Choroid plexus epithelial cell (primary cell): Measurements from ENCODE around the gene HS3ST4.

Experiments used
- DNase-seq: peaks from one replicate; pipeline ENCODE4 v3.0.0-alpha.2; 2010; ENCODE audit warnings: low read depth
- H3K4me3 ChIP-seq: 2 replicates; pipeline ENCODE4 v1.5.1; 2011; ENCODE audit warnings: low read depth, mild to moderate bottlenecking, control low read depth, low read length, moderate library complexity
- CTCF ChIP-seq: conservative IDR thresholded peaks from 2 replicates; pipeline ENCODE4 v1.5.1; 2011; ENCODE audit warnings: low read depth, mild to moderate bottlenecking, control low read depth, inconsistent platforms, low read length, moderate library complexity

The HS3ST4 gene

GRCh38 chr16:25707982-25708583, 16.3 kb downstream of the HS3ST4 start:
- TF ChIP-seq CTCF = peak; percentile 33
- peak; percentile 7 for DNase-seq
- no peak overlapping the region for H3K4me3 ChIP-seq

- no peak for TF ChIP-seq CTCF
- DNase-seq = no peak
- H3K4me3 ChIP-seq = no peak overlapping the region
Observed at GRCh38 chr16:25709213-25709612, 17.5 kb downstream of the HS3ST4 start.

- DNase-seq = no peak
- no peak for TF ChIP-seq CTCF
- no peak overlapping the region for H3K4me3 ChIP-seq
Observed at GRCh38 chr16:25713785-25714570, 22.2 kb downstream of the HS3ST4 start.

GRCh38 chr16:25716186-25716585, 24.4 kb downstream of the HS3ST4 start:
- no peak for TF ChIP-seq CTCF
- DNase-seq = no peak
- no peak overlapping the region for H3K4me3 ChIP-seq

GRCh38 chr16:25721439-25721838, 29.7 kb downstream of the HS3ST4 start:
- DNase-seq = no peak
- no peak overlapping the region for H3K4me3 ChIP-seq
- no peak for TF ChIP-seq CTCF

- DNase-seq = no peak
- TF ChIP-seq CTCF = no peak
- no peak overlapping the region for H3K4me3 ChIP-seq
Observed at GRCh38 chr16:25726430-25727098, 34.8 kb downstream of the HS3ST4 start.
